CD4-positive, alpha-beta T cell treated with Interferon alpha-2 for 1 hour (primary cell): ENCODE results near the gene SYTL2.

Source experiments
- DNase-seq, 2 donors: peaks; one replicate each; pipeline ENCODE4 v3.0.0-alpha.2; 2020 to 2022

The SYTL2 gene

GRCh38 chr11:85756401-85757200, 54.3 kb downstream of the SYTL2 start:
- DNase-seq, result peak; percentile 38 to 71

DNA sequence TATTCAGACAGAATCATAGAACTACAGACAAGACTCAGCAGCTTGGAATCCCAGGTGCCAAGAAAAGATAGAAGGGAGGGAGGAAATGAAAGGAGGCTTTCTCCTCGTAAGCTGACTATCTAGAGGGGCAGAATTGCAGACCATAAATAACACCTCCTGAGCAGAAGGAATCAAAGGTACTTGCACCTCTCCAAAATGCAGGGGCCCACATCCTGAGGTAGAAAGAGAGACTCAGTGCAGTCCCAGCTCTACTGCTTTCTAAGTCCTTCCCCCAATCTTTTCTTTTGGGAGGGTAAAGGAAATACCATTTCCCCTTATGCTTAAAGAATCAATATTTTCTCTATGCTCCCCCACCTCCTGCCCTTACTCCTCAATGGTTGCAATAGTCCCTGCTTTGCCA, 55.2 kb downstream of the SYTL2 start:
- peak in 1 of 2 donors; percentile 24 for DNase-seq

DNA sequence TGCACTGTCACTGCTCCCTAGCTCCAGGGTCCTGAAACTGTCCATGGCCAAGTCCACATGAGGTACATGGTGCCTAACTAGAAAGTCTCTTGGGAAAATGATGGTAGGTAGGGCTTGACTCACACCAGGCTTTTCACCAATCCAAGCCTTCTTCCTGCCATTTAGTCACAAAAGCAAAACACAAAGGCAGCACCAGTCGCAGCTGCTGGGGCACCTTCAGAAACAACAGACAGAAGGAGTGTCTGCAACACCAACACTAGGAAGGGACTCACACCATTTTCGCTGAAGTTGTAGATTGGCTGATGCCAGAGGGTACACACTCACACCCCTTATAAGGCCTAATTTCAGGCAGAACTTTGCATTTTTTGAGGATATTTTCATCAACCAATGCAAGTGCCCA, 55.7 kb downstream of the SYTL2 start:
- DNase-seq, result peak in 1 of 2 donors; percentile 12

GRCh38 chr11:85752890-85753581, 57.9 kb downstream of the SYTL2 start:
- peak; percentile 93 to 96 for DNase-seq

DNA sequence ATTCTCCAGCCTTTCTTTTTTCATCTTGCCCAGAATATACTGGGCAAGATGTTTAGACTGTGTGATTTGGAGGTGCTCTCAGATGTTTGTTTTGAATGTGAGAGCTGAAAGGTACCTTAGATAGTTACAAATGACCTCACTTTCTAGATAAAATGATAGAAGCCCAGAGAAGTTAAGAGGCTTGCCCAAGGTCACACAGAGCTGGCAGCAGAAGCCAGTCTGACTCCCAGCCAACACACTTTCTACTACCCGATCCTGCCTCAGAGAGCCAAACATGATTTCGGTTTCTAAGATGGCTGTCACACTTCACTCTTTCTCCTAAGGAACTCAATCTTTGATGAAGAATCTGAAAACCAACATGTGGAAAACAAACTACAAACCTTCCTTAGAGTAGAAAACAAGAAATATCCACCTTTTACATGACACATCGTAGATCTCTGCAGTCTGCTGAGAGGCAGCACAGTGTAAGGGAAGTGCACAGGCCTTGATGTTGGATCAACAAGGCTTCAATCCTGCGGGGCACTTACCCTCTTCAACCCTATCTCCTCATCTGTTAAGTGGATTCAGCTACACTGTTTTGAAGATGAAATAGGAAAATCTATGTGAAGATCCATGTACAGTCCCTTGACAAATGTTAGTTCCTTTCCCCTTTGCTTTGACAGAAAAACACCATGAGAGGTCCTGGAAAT, 58.6 kb downstream of the SYTL2 start:
- peak in 1 of 2 donors; percentile 22 for DNase-seq

DNA sequence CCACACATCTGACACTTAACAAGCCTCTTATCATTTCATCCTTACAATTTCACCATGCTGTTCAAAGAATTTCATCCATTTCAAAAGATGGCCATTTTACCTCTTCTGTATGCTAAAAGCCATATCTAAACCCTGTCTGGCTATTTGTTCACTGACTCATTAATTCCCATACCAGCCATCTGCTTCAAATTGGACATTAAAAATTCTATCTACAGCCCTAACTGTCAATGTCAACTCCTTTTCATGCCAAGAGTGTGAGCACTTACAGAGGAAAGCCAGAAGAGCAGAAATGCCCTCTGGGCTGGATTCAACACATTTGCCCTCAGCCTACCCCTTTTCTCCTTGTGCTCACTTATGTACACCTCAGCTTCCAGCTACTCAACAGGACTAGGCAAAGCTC, 59.2 kb downstream of the SYTL2 start:
- DNase-seq, result no peak

- DNase-seq, result peak; percentile 9 to 49
These were observed 60.3 kb downstream of the SYTL2 start for GRCh38 chr11:85750646-85751045.

DNA sequence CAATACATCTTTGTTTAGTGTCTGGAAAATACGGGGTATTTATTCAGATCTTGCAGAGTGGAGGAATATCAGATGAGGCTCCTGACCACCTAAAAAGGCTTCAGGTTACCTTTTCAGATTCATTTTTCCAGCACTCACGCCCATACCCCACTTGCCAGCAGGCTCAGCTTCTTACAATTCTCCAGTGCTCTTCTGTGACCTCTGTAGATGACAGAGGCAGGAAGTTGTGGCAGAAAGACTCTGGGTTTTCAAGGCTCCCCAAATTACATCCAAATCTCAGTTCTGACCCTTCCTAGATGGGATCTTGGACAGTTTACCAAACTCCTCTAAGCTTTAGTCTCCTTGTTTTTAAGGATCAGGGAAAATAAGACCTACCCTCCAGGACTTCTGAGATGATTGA, 61.1 kb downstream of the SYTL2 start:
- peak in 1 of 2 donors; percentile 28 for DNase-seq

- DNase-seq, result no peak
These were observed 61.6 kb downstream of the SYTL2 start for GRCh38 chr11:85749287-85749834.

DNA sequence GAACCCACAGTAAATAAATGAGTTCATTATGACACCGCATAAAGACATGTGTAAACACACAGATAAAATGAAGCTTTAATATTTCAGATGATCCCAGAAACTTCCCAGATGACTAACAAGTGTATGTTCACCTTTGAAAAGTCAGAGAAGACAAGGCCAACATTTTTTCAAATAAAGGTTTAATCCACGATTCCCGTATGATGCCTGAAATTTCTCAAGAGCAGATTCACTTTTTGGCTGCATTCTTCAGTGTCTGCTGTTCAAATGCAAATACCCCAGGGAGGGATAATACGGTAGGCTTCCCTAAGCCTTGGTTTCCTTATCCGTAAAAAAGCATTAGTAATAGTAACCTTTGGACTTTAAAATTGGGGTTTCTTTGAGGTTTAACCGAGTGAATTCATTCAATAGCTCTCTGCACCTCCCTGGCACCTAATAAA, 62.5 kb downstream of the SYTL2 start:
- no peak for DNase-seq

DNA sequence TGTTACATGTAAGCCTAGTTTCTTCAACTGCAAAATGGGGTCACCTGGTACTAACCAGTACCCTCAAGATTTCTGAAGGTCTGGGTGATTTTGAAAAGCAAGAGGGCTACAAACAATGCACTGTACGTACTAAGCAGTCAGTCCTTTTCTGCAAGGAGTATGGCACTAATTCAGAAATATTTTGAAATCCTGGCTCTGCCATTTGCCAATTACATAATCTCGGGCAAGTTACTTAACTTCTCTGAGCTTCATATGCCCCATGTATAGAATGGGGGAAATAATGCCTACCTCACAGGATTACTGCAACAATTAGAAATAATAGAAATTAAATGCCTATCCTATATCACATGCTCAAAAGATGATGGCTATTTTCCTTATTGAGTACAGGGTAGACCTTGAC, 64.3 kb downstream of the SYTL2 start:
- no peak for DNase-seq

- DNase-seq, result peak in 1 of 2 donors; percentile 29
These were observed 65.3 kb downstream of the SYTL2 start for GRCh38 chr11:85745626-85746025.

- no peak for DNase-seq
These were observed 68.1 kb downstream of the SYTL2 start for GRCh38 chr11:85742873-85743275.

GRCh38 chr11:85742348-85742747, 68.6 kb downstream of the SYTL2 start:
- DNase-seq, result no peak

DNA sequence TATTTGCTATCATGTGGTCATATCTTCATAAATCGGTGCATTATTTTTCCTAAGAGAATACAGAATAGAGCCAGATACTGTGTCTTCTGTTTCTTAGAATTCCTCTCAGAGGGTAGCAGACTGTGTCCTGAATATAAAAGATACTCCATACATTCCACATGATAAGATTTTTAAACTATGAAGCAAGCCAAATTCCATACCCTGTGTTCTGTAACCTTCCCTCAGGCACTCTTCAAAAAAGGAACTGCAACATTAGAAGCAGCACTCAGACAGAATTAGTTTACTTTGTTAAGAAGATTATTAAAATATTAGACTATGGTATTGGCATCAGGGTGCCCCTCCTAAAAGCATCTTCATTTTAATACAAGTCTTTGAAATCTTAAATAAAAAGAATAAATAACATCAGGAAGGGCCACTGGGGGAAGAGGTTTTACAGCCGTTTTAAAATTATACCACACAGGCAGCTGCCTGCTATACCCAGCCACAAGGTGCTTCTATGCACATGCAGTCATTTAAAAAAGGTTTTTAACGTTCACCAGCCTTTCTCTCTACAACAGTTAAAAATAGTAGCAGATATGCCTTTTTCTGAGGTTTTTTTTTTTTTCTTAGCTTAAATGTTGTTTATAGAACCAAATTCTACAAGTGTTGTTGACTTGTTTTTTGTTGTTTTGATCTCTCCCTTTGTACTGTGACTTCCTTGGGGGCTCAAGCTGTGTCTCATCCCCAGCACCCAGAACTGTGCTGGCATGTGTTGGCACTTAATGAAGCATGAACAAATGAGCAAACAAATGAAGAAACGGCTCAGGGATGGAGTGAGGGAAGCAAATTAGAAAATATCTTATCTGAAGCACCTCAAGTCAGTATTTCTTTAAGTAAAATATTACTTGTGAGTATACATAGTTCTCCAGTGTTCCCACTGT, 70.2 kb downstream of the SYTL2 start:
- DNase-seq, result no peak

GRCh38 chr11:85737738-85738137, 73.2 kb downstream of the SYTL2 start:
- peak in 1 of 2 donors; percentile 28 for DNase-seq

- DNase-seq, result no peak
These were observed 75.0 kb downstream of the SYTL2 start for GRCh38 chr11:85735876-85736460.

DNA sequence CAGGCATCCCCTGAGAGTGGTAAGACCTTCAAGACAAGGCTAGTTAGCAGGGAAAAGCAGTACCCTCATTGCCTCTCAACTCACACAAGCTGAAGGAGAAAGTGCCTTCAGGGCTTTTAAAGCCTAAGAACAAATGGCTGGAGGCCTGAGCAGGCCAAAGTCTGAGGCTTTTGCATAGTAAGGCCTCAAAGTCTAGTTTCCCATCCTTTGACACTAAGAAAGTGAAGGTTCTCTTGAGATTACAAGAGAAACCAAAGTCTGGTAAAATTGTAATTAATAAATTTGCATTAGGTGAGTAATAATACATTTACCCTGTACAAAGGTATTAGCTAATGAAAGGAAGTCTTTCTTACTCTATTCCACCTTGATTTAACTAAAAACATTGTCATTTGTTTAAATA, 78.0 kb downstream of the SYTL2 start:
- DNase-seq, result no peak

- no peak for DNase-seq
These were observed 84.6 kb downstream of the SYTL2 start for GRCh38 chr11:85726381-85726780.

GRCh38 chr11:85725510-85726258, 85.3 kb downstream of the SYTL2 start:
- DNase-seq, result no peak
